ENCODE results near the gene ATAT1.
"Not testable (repeated sequence)": the region's sequence is repeated elsewhere in the genome, so short reads cannot be mapped to it uniquely, and the experiment has no call there.

The ATAT1 gene

DNA sequence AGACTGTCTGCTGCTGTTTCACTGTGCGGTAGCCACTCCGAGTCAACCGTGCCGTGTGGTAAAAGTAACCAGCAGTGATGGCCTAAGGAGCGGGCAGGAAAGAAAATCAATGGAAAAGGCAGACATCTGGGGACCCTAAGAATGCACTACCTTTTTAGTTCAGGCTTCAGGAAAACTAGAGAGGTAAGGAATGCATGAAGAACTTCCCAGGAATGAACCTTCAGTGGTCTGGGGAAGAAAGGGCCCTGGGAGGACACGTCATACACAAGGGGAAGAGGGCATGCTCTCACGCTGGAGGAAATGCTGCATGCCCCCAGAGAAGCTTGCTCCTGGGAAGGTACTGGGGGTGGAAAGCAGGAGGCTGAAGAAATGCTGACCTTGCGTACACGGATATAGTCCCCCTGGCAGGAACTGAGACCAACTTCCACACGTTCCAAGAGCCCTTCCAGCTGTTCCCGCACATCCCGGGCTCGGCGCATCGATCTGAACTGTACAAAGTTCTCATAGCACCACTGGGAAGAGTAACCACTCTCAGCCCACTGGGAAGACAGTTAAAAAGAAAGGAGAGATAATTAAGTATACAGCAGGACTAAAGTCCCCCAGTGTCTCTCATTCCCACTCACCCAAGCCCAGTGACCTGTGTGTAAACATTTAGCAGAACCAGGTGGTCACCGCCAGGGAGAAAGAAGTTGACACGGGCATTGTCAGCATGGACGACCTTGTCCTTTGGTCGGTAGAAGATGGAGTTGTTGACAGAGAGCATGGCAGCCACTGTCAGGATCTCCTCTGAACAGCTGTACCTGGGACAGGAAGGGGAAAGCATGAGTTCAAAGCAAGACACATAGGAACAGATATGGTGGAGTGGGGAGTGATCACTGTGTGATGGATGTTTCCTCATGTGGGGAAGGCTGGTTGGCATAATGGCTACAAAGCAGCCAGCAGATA is 28.4 kb downstream of the ATAT1 start:
- no peak for DNase-seq

DNA sequence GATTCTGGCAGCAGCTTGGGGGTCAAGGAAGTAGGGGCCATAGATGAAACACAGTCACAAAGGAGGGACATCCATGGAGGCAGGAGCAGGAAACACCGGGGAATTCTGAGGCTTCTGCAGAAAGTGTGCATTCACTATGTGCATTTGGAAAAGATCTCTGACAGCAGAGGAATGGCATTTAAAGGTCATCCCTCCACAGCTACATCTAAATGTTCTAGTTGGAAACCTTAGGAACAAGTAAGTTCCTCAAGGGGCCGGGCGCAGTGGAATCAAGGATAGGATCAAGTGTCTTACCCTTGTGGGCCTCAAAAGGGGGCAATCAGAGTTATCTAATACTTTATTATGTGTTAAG is 29.0 kb downstream of the ATAT1 start:
- no peak for DNase-seq

DNA sequence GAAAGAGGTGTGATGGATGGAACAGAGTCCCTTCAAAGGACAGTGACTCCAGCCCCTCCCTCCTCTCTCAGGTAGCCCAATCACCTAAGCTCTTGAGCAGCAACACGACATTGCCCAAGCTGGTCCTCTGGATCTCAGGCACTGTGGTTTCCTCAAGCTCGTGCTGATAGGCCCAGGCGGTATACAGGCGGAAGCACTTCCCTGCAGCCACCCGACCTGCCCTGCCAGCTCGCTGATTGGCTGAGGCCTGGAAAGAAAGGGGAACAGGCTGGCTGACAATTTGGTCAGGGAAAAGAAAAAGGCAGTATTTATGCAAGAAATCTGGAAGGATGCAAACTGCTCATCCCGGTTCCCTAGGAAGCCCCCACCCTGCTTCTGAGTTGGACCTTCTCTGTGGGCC is 29.8 kb downstream of the ATAT1 start:
- no peak for DNase-seq

DNA sequence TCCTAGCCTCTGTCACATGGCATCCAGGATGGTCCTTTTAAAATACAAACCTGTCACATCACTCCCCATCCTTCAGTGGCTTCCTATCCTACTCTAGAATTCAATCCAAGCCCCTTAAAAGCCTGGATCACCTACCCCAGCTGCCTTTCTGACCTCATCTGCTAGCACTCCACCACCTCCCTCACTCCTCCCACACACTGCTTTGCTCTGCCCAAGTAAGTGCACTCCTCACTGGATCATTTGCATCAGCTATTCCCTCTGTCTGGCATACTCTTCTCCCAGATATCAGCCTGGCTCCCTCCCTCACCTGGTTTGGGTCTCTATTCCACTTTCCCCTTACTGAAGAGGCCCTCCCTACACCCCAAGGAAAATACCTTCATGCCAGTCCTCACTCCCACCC is 30.8 kb downstream of the ATAT1 start:
- DNase-seq: no peak

DNA sequence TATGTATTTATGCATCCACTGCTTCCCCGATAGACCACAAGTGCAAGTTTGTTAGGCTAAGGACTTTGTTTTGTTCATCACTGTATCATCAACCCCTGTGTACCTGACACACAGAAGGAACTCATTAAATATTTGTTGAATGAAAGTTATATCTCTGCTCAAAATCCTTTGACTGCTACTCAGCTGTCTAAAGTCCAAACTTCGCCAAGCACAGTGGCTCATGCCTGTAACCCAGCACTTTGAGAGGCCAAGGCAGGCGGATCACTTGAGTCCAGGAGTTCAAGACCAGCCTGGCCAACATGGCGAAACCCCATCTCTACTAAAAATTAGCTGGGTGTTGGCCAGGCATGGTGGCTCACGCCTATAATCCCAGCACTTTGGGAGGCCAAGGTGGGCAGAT is 31.2 kb downstream of the ATAT1 start:
- not testable (repeated sequence) for DNase-seq

DNA sequence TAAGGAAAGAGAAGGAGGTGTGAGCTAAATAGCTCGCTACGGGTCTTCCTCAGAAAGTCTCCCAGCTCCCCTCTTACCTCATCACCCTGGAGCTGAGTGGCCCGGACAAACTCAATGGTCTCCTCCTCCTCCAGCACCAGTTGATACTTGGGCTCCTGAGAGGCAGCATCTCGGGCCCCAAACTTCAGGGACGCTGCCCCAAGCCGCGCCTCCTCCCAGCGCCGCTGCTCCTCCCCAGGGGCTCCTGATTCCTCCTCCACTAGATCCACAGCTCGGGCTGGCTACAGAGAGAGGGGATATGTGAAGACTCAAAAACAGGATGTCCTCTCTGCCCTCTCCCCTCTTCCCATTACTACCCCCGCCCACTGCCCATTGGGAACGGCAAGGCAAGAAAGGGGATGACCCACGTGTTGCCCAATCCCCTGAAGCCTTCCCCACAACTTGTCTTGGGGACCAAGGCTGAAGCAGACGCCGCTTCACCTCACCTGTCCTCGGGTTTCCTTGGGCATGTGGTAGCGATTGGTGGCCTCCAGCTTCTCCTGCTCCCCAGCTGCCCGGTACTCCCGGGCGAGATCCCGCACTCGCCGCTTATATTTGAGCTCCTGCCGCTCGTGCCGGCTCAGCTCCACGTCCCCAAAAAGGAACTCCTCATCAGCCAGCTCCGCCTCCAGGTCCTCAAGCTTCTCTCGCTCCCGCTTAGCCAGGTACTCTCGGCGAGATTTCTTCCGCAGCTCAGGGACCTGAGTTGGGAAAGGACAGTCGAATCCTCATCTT is 38.5 kb downstream of the ATAT1 start:
- DNase-seq: no peak

DNA sequence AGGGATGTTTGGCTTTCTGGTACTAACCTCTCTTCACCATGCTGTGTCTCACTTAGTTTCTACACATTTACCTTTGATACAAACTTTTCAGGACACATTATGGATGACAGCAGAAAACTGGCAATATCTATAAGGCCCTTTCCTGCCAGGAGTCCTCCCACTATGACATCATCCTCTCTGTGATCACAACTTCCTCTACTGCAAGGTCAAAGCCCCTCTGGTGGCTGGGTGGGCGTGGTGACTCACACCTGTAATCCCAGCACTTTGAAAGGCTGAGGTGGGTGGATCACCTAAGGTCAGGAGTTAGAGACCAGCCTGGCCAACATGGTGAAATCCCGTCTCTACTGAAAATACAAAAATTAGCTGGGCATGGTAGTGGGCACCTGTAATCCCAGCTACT is 39.6 kb downstream of the ATAT1 start:
- peak; percentile 47 for DNase-seq

DNA sequence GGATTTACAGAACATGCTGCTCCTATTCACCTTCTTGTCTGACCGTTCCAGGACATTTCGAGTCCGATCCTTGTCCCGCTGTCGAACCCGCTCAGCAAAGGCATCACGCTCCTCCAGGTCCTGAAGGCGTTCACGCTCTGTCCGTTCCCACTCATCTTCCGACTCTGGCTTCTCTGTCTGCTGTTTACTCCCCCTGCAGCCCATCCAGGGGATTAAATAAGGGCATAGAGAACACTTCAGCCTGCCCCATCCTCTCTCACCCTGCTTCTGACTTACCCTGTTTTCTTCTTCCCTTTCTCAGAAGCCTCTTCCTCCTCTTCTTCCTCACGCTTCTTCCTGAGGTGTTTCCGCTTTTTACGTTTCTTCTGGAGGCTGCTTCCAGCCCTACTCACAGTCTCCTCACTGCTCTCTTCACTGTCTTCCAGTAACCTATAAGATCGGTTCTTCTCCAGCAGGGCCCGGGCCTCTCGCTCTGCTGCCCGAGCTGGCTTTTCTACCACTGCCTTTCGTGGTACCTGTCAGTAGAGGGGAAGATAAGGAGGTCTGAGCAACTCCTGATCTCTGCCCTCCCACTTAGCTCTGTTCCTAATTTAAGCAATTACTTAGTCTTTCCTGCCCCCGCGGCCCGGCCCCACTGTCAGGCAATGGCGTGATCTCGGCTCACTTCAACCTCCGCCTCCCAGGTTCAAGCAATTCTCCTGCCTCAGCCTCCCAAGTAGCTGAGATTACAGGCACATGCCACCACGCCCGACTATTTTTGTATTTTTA is 44.3 kb downstream of the ATAT1 start:
- no peak for DNase-seq

DNA sequence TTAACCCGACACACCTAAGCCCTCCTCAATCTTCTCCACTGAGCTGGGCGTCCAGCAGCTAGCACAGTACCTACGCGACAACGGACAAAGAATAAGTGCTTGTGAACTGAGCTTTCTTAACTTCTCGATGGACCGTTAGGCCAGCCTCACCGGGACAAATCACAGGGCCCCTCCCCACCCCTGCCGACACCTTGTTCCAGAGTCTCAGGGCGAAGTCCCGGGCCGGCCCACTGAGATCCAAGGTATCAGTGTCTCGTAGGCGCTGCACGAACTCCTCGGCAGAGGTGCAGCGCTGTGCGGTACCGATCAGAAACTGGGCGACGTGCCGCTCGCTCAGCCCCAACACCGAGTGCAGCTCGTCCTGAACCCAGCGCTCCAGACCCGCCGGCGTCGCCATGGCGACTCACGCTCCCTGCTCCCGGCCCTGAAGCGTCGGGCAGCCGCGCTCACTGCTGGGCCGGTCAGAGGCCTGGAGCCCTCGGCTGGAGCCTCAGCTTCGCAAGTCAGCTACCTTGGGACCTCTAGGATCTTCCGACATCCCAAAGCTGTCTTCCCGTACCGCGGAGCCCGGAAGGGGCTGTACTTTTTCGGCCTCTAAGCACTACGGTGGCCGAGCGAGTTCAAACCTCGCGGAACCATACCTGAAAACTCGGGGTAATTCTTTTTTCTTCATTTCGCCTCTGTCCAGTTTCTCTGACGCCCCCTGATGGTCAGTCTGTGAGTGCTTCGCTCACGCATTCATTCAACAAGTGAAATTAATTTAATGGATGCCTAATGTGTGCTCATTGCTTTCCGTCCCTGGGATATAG is 46.0 kb downstream of the ATAT1 start, which contains the start of gene DHX16:
TSS of gene DHX16 (minus strand) at position 562 of the 809 bp plus-strand sequence. CDS start at position 397, 165 bp downstream.
- peak; percentile 94 for DNase-seq

DNA sequence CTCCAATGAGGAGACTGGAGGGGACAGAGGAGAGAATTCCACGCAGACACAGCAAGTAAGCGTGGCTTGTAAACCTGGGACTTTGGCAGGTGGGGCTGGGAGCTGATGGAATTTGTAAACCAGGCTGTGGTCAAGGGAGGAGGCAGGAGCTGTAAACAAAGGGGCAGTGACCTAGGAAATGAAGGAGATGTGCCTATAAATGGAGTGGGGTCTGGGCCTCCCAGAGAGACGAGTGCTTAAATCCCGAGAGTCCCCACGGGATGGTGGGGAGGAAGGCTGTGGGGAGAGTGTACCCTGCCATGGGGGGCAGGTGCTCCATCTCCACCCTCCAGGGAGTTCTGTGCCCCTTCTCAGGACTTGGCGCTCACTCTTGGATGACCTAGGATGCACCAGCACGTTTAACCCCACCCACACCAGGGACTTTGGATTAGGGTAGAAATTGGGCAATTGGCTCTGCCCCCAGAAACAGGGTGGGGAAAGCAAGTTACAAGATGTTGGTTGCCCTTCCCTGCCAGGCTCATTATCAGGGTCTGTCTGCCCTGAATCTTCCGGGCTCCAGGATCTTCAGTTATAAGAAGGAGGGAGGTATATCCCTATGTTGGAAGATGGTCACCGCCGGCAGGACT is 50.1 kb downstream of the ATAT1 start:
- no peak for DNase-seq

DNA sequence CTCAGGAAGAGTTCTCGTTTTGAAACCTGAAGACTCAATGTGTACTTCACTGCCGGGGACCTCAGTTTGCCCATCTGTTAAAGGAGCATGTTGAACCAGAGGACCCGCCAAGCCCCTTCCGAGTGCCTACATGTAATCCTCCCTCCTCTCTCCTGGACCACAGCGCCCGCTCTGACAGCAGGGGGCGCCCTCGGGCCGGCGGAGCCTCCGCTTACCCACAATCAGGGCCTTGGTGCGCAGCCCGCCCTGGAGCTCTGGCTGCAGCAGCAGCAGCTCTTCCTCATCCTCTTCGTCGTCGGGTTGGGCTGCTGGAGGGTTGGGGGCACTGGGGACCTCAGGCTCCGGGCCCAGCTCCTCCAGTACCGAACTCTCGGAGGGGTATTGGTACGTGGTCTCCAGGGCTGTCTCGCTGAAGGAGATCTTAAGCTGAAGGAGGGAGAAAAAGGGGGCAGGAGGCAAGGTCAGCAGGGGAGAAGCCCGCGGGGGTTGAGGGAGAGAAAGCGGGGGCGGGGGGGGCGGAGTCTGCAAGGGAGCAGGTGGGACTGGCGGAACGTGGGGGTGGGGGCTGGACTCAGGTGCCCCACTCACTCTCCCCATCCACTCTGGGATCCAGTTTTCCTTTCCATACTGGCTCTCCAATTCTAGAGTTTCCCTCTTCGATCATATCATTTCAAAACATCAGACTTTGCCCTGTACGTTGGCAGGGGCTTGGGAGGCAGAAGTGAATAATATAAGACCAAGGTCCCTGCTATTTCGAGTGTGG is 52.5 kb downstream of the ATAT1 start:
- peak; percentile 92 for DNase-seq

DNA sequence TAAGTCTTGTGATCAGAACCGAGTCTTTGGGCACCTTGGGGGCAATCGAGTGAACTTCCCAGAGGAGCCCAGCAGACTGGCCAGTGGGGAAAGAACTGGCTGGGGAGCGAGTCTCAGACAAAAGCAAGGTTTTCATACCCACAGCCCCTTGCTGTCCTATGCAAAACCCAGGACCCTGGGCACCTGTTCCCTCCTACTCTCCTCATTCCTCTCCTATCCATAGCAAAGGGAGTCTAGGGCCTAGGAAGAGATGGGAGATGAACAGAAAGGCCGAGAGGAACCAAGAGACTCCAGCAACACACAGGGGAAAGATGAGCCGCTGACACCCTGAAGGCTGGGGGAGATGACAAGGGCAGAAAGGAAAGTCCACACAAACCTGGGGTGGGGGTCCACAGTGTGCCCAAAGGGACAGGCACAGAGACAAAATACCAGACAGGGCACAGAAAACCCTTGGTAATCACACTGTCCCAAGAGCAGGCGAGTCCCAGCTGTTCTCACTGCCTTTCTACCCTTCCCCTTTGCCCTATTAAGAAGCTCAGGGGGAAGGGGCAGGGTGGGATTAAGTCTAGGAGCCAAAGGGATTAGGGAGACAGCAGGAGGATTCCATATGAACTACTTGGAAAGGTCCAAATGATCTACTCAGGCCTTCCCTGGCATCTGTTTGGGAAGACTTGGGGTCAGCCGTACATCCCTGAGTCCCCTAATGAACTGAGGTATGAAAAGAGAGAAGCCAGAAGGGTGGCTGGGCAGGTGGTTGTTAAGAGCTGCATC is 53.3 kb downstream of the ATAT1 start:
- DNase-seq: no peak

DNA sequence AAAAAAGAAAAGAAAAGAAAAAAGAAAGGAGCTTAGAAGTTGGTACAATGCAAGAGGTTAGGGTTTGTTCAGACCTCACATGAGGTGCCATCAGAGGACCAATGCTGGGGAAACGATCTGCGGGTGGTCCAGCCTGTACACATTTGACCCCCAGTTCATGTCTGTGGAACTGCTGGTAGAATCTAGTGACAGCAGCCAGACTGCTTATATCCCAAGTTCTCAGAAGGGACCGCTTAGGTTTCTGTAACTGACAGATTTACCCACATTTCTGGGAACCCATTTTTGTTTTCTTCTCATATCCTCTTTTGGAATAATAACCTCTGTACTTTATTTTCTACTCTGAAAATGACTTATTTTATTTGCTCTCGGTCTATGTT is 55.1 kb downstream of the ATAT1 start:
- DNase-seq: no peak

DNA sequence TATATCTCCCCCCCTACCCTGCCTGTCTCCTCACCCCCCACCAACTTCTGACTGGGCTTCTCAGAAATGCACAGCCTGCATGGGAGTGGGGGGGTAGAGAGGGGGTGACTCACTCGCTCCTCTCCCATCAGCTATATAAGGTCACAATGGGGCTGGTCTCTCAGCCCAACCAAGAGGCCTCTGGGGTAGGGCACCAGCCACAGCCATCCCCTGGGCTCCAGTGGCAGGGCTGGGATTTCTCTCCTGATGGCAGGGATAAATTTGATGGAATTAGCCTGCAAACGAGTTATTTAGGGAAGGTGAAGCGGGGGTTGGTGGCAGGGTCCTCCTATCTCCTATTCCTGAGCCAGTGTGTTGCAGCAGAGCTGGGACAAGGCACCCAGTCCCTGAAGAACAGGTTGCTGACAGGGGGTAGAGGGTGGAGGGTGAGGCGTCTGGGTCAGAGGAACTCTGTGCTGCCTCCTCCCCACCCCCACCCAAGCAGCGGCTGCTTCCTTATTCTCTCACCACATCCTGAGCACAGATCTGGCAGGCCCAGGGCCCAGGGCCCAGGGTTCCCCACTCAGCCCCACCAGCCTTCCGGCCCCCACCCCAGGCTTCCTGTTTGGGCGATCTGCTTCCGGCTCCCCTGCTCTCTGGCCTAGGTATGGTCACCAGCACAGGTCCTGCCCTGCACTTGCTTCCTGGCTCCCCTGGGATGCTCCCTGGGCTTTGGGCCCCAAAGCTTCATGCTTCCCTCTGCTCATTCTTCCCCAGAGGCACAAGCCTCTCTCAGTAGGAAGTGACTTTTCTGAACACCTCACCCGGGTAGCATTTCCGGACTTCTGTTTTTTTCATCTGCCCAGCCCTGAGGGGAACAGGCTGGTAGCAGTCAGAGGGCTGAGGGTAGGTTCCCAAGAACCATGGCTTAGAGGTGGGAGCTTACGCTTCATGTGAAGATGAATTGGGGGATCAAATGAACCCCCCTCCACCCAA is 55.8 kb downstream of the ATAT1 start:
- DNase-seq: peak; percentile 84

DNA sequence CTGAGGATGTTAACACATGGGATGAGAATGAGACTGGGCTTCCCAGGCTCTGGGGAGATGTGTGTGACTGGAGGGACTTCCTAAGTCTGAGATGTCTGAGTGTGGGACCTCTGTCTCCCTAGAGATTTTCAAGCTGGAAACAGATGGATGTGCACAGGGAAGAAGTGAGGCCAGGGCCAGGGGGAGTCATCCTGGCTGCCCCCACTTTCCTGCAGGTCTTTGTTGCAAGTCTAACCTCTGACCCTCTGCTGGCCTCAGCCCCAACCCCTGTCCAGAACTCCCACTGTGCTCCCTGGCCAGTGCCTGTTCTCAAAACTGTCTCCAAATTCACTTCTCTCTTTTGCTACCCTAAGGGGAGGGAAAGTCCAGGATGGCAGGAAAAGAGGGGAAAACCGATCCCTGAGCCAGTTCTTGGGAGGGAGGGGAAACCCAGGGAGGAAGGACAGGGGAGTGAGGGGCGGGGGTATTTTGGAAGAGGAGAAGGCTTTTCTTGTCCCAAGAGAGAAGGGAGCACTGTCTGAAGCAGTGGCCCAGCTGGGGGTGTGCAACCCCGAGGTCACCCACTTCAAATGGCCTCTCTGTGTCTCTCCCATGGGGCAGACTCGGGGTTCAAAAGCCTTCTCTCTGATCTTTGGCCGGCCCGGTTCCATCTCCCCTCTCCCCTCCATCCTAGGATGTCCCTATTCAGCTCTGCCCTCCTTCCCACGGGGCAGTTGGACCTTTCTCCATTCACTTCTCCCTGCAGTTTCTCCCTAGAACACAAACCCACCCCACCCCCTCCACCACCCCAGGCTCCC is 56.7 kb downstream of the ATAT1 start:
- no peak for DNase-seq

DNA sequence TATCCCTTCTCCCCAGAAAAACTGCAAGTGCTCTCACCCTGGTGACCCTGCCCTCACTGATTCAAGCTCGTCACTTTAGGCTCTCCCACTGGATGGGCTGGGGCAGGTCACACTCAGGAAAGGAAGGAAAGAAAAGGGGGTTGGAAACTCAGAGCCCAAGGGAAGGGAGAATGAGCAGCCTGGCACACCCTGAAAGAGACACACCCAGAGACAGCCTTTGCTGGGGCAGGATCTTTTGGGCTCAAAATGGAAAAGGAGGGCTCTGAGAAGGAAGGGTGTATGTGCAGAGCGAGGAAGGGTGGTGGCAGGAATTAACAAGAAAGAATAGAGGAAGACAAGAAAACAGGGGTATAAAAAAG is 57.3 kb downstream of the ATAT1 start:
- DNase-seq: no peak

DNA sequence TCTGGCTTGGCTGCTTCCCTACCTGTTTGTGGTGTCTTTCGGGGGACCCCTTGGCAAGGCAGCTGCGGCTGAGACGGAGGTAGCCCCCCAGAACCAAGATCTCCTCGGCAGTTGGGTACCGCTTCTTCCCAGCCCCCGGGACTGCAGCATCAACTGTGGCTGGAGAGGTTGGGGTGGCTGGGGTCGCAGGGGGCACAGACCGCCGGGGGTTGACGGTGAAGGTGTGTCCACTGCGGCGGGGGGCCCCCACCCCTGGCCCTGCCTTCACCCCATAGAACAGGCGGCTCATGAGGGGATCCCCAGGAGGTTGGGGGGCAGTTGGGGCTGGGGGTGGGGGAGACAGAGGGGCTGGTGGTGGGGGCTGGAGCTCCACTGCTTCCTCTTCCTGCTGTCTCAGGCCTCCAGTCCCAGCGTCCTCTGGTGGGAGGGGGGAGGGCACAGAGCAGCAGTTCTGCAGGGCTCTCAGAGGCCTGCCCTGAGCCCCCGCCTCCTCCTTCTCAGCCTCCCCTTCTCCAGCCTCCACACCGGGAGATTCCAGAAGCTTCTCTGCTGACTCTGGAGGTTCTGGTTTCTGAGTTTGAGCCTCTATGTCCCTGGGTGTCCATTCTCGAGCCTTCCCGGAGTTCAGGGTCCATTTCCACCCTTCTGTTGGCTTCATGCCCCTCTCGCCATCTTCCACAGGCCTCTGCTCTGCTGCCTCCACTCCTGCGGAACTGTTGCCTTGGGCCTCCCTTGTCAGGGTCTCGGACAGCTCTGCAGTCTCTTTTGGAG is 57.9 kb downstream of the ATAT1 start:
- peak; percentile 61 for DNase-seq

All from stimulated activated CD4-positive, alpha-beta T cell treated with anti-CD3 and anti-CD28 coated beads, Interleukin-4, amount 100 ng/mL, for 24 hours (primary cell).